HG03558 (cell line): ENCODE data around the gene LCAT.
"Not testable (repeated sequence)": the region's sequence is repeated elsewhere in the genome, so short reads cannot be mapped to it uniquely, and the experiment has no call there.

Experiments
- ATAC-seq: cut with Tn5 transposase; IDR thresholded peaks from one replicate; pipeline ENCODE4 v1.9.1; 2021; ENCODE audit warnings: moderate number of reproducible peaks; ENCODE audit not compliant: unreplicated experiment; ENCODE audit errors: extremely low read depth

LCAT gene

GRCh38 chr16:67917140-67917851 lies 26.6 kb downstream of the LCAT start:
- no peak for ATAC-seq

GRCh38 chr16:67915831-67916723 lies 27.8 kb downstream of the LCAT start:
- no peak for ATAC-seq

- ATAC-seq, result not testable (repeated sequence)
Observed at GRCh38 chr16:67915496-67915769, 28.5 kb downstream of the LCAT start.

GRCh38 chr16:67914758-67915495 lies 29.0 kb downstream of the LCAT start:
- ATAC-seq, result no peak

- ATAC-seq, result no peak
Observed at GRCh38 chr16:67910158-67910557, 33.8 kb downstream of the LCAT start.

- ATAC-seq, result no peak
Observed at GRCh38 chr16:67909056-67909742, 34.7 kb downstream of the LCAT start.

- no peak for ATAC-seq
Observed at GRCh38 chr16:67907397-67908180, 36.3 kb downstream of the LCAT start.

GRCh38 chr16:67902831-67903230 lies 41.1 kb downstream of the LCAT start:
- ATAC-seq, result no peak

GRCh38 chr16:67901734-67902133 lies 42.2 kb downstream of the LCAT start:
- no peak for ATAC-seq

GRCh38 chr16:67897231-67897630 lies 46.7 kb downstream of the LCAT start:
- ATAC-seq, result no peak

GRCh38 chr16:67893743-67894399 lies 50.0 kb downstream of the LCAT start:
- no peak for ATAC-seq

- ATAC-seq, result no peak
Observed at GRCh38 chr16:67892899-67893742, 50.8 kb downstream of the LCAT start, which contains the start of gene PSKH1. Gene PSKH1, plus strand, starts transcription at chr16:67893254. Its CDS starts 15,496 bp downstream, at chr16:67908750.

- ATAC-seq, result no peak
Observed at GRCh38 chr16:67892375-67892774, 51.5 kb downstream of the LCAT start.
